SK-N-SH (cell line): ENCODE measurements around the gene ZBTB17. TPM values are rescaled to one million over a fixed set of nuclear protein-coding genes. Genes with fewer than 3 reads are reported as not detected.
A peak's percentile ranks its signal among the peaks of the same experiment; 100 is the strongest.

Experiments used
- CTCF ChIA-PET: fragments of 300-600, 350-600 bp; formaldehyde crosslinking; extraction: SDS; loops from one replicate; lab custom pipeline; 2021; lab: Yijun Ruan, JAX
- POLR2A ChIA-PET: fragments of 350-600 bp; sonication (Branson Sonifier 250); formaldehyde crosslinking; extraction: SDS; loops from one replicate; lab custom pipeline; 2020; ENCODE audit warnings: antibody characterized with exemption, inconsistent platforms; lab: Yijun Ruan, JAX
- DNase-seq: peaks from one replicate; pipeline ENCODE4 v3.0.0; 2012
- H2AFZ ChIP-seq: fragments of 200-600 bp; sonication (generic); 2 replicates; pipeline ENCODE4 v1.8.1; 2016; ENCODE audit warnings: antibody characterized with exemption, mild to moderate bottlenecking, low read depth
- H3F3A ChIP-seq: fragments of 200-600 bp; sonication (generic); replicated peaks from 2 replicates; pipeline ENCODE3; 2016; ENCODE audit warnings: antibody characterized with exemption, mild to moderate bottlenecking; ENCODE audit not compliant: insufficient read depth
- H3K27ac ChIP-seq, 2 experiments: fragments of 200-500 bp in 1 of 2; fragments of 200-600 bp in 1 of 2; sonication (Bioruptor generic) in 1 of 2; sonication (generic), shearing (Covaris generic) in 1 of 2; 2 replicates each; pipeline versions ENCODE4 v1.5.1 to v1.6.1; 2014 to 2016; ENCODE audit warnings: low read depth in 2 of 2, inconsistent platforms in 1 of 2, low read length in 1 of 2, mild to moderate bottlenecking in 1 of 2, mixed read lengths in 1 of 2
- H3K27me3 ChIP-seq: fragments of 200-600 bp; sonication (generic), shearing (Covaris generic); 2 replicates; pipeline ENCODE4 v1.6.1; 2016; ENCODE audit warnings: mixed run types; ENCODE audit not compliant: insufficient read depth
- H3K36me3 ChIP-seq, 2 experiments: fragments of 200-500 bp in 1 of 2; fragments of 200-600 bp in 1 of 2; sonication (Bioruptor generic) in 1 of 2; sonication (generic) in 1 of 2; replicated peaks in 1 of 2; 2 replicates each; pipeline versions ENCODE3 to v1.5.1; 2014 to 2016; ENCODE audit warnings: low read length in 1 of 2, mild to moderate bottlenecking in 1 of 2; ENCODE audit not compliant: insufficient read depth in 2 of 2, control insufficient read depth in 1 of 2
- H3K4me1 ChIP-seq, 2 experiments: fragments of 200-500 bp in 1 of 2; fragments of 200-600 bp in 1 of 2; sonication (Bioruptor generic) in 1 of 2; sonication (generic), shearing (Covaris generic) in 1 of 2; 2 replicates each; pipeline versions ENCODE4 v1.5.1 to v1.6.1; 2014 to 2016; ENCODE audit warnings: low read depth in 1 of 2, low read length in 1 of 2, mixed run types in 1 of 2; ENCODE audit not compliant: insufficient read depth in 2 of 2, control insufficient read depth in 1 of 2
- H3K4me2 ChIP-seq: fragments of 200-600 bp; sonication (generic), shearing (Covaris generic); 2 replicates; pipeline ENCODE4 v1.6.1; 2017; ENCODE audit warnings: mixed run types
- H3K4me3 ChIP-seq, 2 experiments: fragments of 200-500 bp in 1 of 2; fragments of 200-600 bp in 1 of 2; sonication (Bioruptor generic) in 1 of 2; sonication (generic), shearing (Covaris generic) in 1 of 2; 2 replicates each; pipeline versions ENCODE4 v1.5.1 to v1.8.1; 2014 to 2016; ENCODE audit warnings: low read depth in 2 of 2, inconsistent platforms in 1 of 2, low read length in 1 of 2, mild to moderate bottlenecking in 1 of 2, mixed read lengths in 1 of 2, moderate library complexity in 1 of 2
- H3K79me2 ChIP-seq: fragments of 200-600 bp; sonication (generic); 2 replicates; pipeline ENCODE4 v1.8.1; 2017; ENCODE audit warnings: mild to moderate bottlenecking; ENCODE audit not compliant: insufficient read depth
- H3K9ac ChIP-seq: fragments of 200-600 bp; sonication (generic); 2 replicates; pipeline ENCODE4 v1.6.1; 2017; ENCODE audit warnings: mixed run types
- H3K9me2 ChIP-seq: fragments of 200-600 bp; sonication (generic); 2 replicates; pipeline ENCODE4 v1.6.1; 2017; ENCODE audit warnings: mixed run types
- H3K9me3 ChIP-seq: fragments of 200-600 bp; sonication (generic); 2 replicates; pipeline ENCODE4 v1.6.1; 2017; ENCODE audit warnings: mixed run types, mild to moderate bottlenecking, moderate library complexity
- H4K20me1 ChIP-seq: fragments of 200-600 bp; sonication (generic); 2 replicates; pipeline ENCODE4 v1.6.1; 2017; ENCODE audit warnings: mild to moderate bottlenecking, mixed run types; ENCODE audit not compliant: insufficient read depth
- CHD2 ChIP-seq: fragments of 150-350 bp; IDR thresholded peaks from 2 replicates; pipeline ENCODE4 v1.6.1; 2018; ENCODE audit warnings: low read length; ENCODE audit not compliant: partially characterized antibody
- ELF1 ChIP-seq: IDR thresholded peaks from 2 replicates; pipeline ENCODE4 v1.4.0; 2012
- EZH2phosphoT487 ChIP-seq: fragments of 200-600 bp; sonication (generic); IDR thresholded peaks from 2 replicates; pipeline ENCODE4 v1.6.1; 2017; ENCODE audit warnings: low read depth, mixed run types, mild to moderate bottlenecking, antibody characterized with exemption, moderate library complexity, borderline replicate concordance
- FOSL2 ChIP-seq: IDR thresholded peaks from 2 replicates; pipeline ENCODE4 v1.4.0; 2012; ENCODE audit warnings: low read depth, mild to moderate bottlenecking, moderate library complexity, borderline replicate concordance
- FOXJ3 ChIP-seq: sonication (generic); formaldehyde crosslinking; IDR thresholded peaks from 2 replicates; pipeline ENCODE4 v1.5.1; 2020; ENCODE audit warnings: mild to moderate bottlenecking, missing genetic modification reagents
- GABPA ChIP-seq: IDR thresholded peaks from 2 replicates; pipeline ENCODE4 v1.4.0; 2012; ENCODE audit warnings: low read depth, mild to moderate bottlenecking
- GATA2 ChIP-seq: sonication (generic); formaldehyde crosslinking; IDR thresholded peaks from 2 replicates; pipeline ENCODE4 v1.5.0; 2020; ENCODE audit warnings: mild to moderate bottlenecking, missing genetic modification reagents
- MXI1 ChIP-seq: IDR thresholded peaks from 2 replicates; pipeline ENCODE4 v1.6.1; 2012; ENCODE audit warnings: mild to moderate bottlenecking, low read depth, low read length, improper control_type of control experiment
- NFIC ChIP-seq: IDR thresholded peaks from 2 replicates; pipeline ENCODE4 v1.4.0; 2012; ENCODE audit warnings: borderline replicate concordance
- RAD21 ChIP-seq: IDR thresholded peaks from 2 replicates; pipeline ENCODE4 v1.6.1; 2012; ENCODE audit warnings: mild to moderate bottlenecking, low read length
- RXRA ChIP-seq: IDR thresholded peaks from 2 replicates; pipeline ENCODE4 v1.4.0; 2012; ENCODE audit warnings: low read depth, mild to moderate bottlenecking, borderline replicate concordance
- TAF1 ChIP-seq: IDR thresholded peaks from 2 replicates; pipeline ENCODE4 v1.6.1; 2012; ENCODE audit warnings: low read depth, mild to moderate bottlenecking, low read length, moderate library complexity, borderline replicate concordance
- TEAD4 ChIP-seq: IDR thresholded peaks from 2 replicates; pipeline ENCODE4 v1.4.0; 2012; ENCODE audit warnings: mild to moderate bottlenecking, borderline replicate concordance; ENCODE audit not compliant: insufficient read depth
- YY1 ChIP-seq: IDR thresholded peaks from 2 replicates; pipeline ENCODE4 v1.4.0; 2012; ENCODE audit warnings: low read depth, mild to moderate bottlenecking
- WGBS: methylation state at CpG from one replicate; pipeline ENCODE4 v1.1.6; 2017; ENCODE audit warnings: low lambda C conversion rate; 5-methylcytosine and 5-hydroxymethylcytosine counted together
- polyA plus RNA-seq, 3 experiments: library from polyadenylated mRNA; depleted of rRNA; stranded (reverse); fragments of >200 nt; gene quantifications; 2 replicates each; pipeline ENCODE4 v1.2.3, GENCODE V29; 2012
- TF ChIP-seq, protein P1 (sequence below): IDR thresholded peaks from 2 replicates; pipeline ENCODE4 v1.4.0; 2012; ENCODE audit warnings: low read depth
- TF ChIP-seq, protein P2 (sequence below): IDR thresholded peaks from 2 replicates; pipeline ENCODE4 v1.4.0; 2012; ENCODE audit warnings: low read depth, borderline replicate concordance

The ZBTB17 gene
- polyA plus RNA-seq, 1 of the 3 experiments (the other 2 are of a cell fraction), result 56.4 TPM

DNA sequence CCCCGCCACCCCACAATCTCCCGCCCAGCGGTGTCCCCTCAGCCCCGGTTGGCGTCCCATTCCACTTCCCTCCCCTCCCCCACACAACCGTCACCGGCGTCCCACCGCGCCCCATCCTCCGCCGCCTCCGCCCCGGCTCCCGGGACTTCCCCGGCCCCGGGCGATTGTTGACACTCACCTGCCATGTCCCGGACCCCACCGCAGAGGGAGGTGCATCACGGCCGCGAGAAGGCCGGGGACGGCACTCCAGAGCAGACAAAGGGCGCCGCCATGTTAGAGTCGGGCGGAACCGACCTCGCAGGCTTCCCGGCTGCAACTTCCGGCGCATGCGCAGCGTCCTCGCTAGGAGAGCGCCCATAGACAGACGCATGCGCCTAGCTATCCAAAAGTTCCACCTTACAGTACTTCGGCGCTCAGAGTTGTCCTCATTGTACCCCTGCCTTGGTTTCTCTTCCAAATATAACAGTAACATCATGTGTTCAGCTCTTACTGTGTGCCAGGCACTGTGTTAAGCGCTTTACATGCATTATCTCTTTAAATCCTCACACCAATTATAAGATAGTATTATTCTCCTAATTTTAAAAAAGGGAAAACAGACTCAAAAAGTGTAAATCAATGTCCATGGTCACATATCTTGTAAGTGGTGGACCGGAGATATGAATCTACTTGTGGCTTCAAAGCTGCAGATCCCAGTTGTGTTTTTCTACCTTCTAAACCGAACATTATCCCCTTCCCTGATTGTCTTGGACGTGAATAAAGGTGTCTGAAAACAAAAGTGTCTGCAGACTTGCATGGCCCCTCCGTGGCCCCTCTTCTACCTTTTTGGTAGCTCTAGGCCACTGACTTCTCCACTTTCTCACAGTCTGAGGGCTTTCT lies at the start of gene ZBTB17 (continued):
- TF ChIP-seq GATA2 (no peak), MXI1 (peak; percentile 14; the same call in 1 of the 2 replicates), EZH2phosphoT487 (no peak), RXRA (no peak), RAD21 (no peak), TAF1 (peak; percentile 78), FOXJ3 (no peak), GABPA (peak; percentile 87)
- TF ChIP-seq, protein P1, sequence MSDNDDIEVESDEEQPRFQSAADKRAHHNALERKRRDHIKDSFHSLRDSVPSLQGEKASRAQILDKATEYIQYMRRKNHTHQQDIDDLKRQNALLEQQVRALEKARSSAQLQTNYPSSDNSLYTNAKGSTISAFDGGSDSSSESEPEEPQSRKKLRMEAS, result peak; percentile 54; the same call in 1 of the 2 replicates
- TF ChIP-seq, protein P2, sequence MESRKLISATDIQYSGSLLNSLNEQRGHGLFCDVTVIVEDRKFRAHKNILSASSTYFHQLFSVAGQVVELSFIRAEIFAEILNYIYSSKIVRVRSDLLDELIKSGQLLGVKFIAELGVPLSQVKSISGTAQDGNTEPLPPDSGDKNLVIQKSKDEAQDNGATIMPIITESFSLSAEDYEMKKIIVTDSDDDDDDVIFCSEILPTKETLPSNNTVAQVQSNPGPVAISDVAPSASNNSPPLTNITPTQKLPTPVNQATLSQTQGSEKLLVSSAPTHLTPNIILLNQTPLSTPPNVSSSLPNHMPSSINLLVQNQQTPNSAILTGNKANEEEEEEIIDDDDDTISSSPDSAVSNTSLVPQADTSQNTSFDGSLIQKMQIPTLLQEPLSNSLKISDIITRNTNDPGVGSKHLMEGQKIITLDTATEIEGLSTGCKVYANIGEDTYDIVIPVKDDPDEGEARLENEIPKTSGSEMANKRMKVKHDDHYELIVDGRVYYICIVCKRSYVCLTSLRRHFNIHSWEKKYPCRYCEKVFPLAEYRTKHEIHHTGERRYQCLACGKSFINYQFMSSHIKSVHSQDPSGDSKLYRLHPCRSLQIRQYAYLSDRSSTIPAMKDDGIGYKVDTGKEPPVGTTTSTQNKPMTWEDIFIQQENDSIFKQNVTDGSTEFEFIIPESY, result no peak

DNA sequence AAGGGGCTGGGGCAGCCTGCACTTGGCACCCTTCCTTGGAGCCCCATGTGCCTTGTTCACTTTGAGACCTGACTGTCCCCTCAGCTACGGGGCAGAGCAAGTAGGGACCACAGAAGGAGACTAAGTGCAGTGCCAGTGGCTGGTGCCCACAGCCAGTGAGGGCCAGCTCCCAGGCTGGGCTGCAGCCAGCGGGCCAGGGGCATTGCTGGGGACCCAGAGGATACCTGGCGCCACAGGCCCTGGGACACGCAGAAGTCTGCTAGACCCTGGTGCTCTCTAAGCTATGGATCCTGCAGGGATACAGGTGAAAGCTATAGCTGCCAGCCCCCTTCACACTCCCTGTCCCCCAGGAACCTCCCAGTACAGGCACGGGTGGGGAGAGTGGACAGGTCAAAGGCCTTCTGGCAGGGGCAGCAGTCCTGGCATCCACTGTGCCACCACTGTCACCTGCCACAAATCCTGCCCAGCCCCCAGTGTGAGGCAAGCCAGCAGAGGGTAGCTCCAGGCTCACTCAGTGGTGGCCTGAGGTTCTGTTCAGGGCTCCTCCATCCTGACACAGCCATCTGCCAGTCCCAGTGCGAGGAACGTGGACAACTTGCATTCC lies 47.3 kb upstream of the ZBTB17 start:
- no peak for TF ChIP-seq ELF1
- no peak for TF ChIP-seq GATA2
- no peak for TF ChIP-seq FOSL2
- TF ChIP-seq NFIC, result no peak
- TF ChIP-seq CHD2, result no peak
- no peak for TF ChIP-seq YY1
- no peak for TF ChIP-seq TEAD4
- TF ChIP-seq FOXJ3, result no peak
- TF ChIP-seq, all 33 proteins: peak for 0
- Histone ChIP-seq H3K27me3 (no peaks in the 10 kb centered on the region), H2AFZ (no peak overlapping the region), H3F3A (no peaks in the 10 kb centered on the region), H3K4me1 (peaks cover 10 to 31% of the 10 kb centered on the region in 2 experiments; a peak in 2 of 4 replicates), H4K20me1 (no peaks in the 10 kb centered on the region), H3K27ac (no peak overlapping the region), H3K9me3 (no peaks in the 10 kb centered on the region), H3K79me2 (no peaks in the 10 kb centered on the region), H3K9ac (no peak overlapping the region), H3K4me2 (no peak overlapping the region), H3K36me3 (no peaks in the 10 kb centered on the region), H3K9me2 (no peaks in the 10 kb centered on the region), H3K4me3 (no peak overlapping the region)
- ChIA-PET POLR2A (no interaction called here), CTCF (interaction anchor here (0.6 to 1.2 kb wide), 3 partner anchors 14 to 32 kb away, joined by 3 read pairs; no protein-coding TSS in a partner anchor)
- no peak for DNase-seq
- WGBS, result 67% methylated on average over 6 of the region's 7 CpGs
